Caco-2 (cell line): ENCODE results near the gene CDC42BPB. TPM values are rescaled to one million over a fixed set of nuclear protein-coding genes. Genes with fewer than 3 reads are reported as not detected.

Experiments used
- BruUV-seq: library from RNA; stranded (reverse); fragments of 400-500 nt; replicated peaks from 2 replicates; lab custom pipeline; 2021; lab: Mats Ljungman, UMichigan
- CTCF ChIA-PET: fragments of 300-600 bp; sonication (Branson Sonifier 250); formaldehyde crosslinking; loops from one replicate; lab custom pipeline; 2022; ENCODE audit warnings: antibody characterized with exemption; lab: Charles Lee
- POLR2A ChIA-PET: fragments of 300-600 bp; sonication (Branson Sonifier 250); formaldehyde crosslinking; loops from one replicate; lab custom pipeline; 2022; ENCODE audit warnings: antibody characterized with exemption; lab: Charles Lee
- DNase-seq, 2 experiments: peaks; one replicate each; pipeline versions ENCODE4 v3.0.0 to v3.0.0-alpha.2; 2020 to 2022
- H3K27me3 ChIP-seq: replicated peaks from 2 replicates; pipeline ENCODE4 v1.6.0; 2011; ENCODE audit warnings: low read length; ENCODE audit not compliant: control insufficient read depth, insufficient read depth
- H3K36me3 ChIP-seq: 2 replicates; pipeline ENCODE4 v1.5.1; 2011; ENCODE audit warnings: low read length; ENCODE audit not compliant: control insufficient read depth, insufficient read depth
- H3K4me1 ChIP-seq: fragments of 250-450 bp; sonication (Bioruptor Pico); 2 replicates; pipeline ENCODE4 v1.5.1; 2020; ENCODE audit warnings: mild to moderate bottlenecking
- H3K4me3 ChIP-seq: 2 replicates; pipeline ENCODE4 v1.5.1; 2011; ENCODE audit warnings: low read depth, mild to moderate bottlenecking, control low read depth, low read length
- H3K9me3 ChIP-seq: fragments of 250-450 bp; sonication (Bioruptor Pico); 2 replicates; pipeline ENCODE4 v1.5.1; 2020; ENCODE audit warnings: mild to moderate bottlenecking, moderate library complexity
- H3K27ac Mint-ChIP-seq: one replicate; pipeline ENCODE4 v1.8.0; 2022; ENCODE audit warnings: mixed read lengths; ENCODE audit not compliant: unreplicated experiment
- H3K27me3 Mint-ChIP-seq: one replicate; pipeline ENCODE4 v1.8.0; 2022; ENCODE audit warnings: mixed read lengths; ENCODE audit not compliant: insufficient read depth, unreplicated experiment
- H3K36me3 Mint-ChIP-seq: one replicate; pipeline ENCODE4 v1.8.0; 2022; ENCODE audit warnings: mild to moderate bottlenecking, mixed read lengths; ENCODE audit not compliant: insufficient read depth, unreplicated experiment
- H3K4me1 Mint-ChIP-seq: one replicate; pipeline ENCODE4 v1.8.0; 2022; ENCODE audit warnings: low read depth, mixed read lengths; ENCODE audit not compliant: unreplicated experiment
- H3K4me3 Mint-ChIP-seq: one replicate; pipeline ENCODE4 v1.8.0; 2022; ENCODE audit warnings: mild to moderate bottlenecking, moderate library complexity, mixed read lengths; ENCODE audit not compliant: unreplicated experiment
- H3K9me3 Mint-ChIP-seq: one replicate; pipeline ENCODE4 v1.8.0; 2022; ENCODE audit warnings: mixed read lengths; ENCODE audit not compliant: unreplicated experiment
- CTCF ChIP-seq, 2 experiments: fragments of 200-600 bp in 1 of 2; IDR thresholded peaks; 1 replicate in 1 of 2; 2 replicates in 1 of 2; pipeline versions ENCODE4 v1.5.1 to v1.8.0; 2011 to 2022; ENCODE audit warnings: antibody characterized with exemption in 1 of 2, control low read depth in 1 of 2, inconsistent platforms in 1 of 2, low read depth in 1 of 2, low read length in 1 of 2, mild to moderate bottlenecking in 1 of 2, moderate library complexity in 1 of 2; ENCODE audit not compliant: insufficient read depth in 1 of 2, severe bottlenecking in 1 of 2, unreplicated experiment in 1 of 2
- intact Hi-C: fragments of 100-400 bp; cut with micrococcal nuclease; formaldehyde crosslinking; loops from one replicate; pipeline ENCODE4 v1.10.0; 2022; ENCODE audit not compliant: unreplicated experiment
- total RNA-seq: library from RNA; stranded (reverse); gene quantifications from 2 replicates; pipeline ENCODE4 v1.2.3, GENCODE V29; 2022

Gene CDC42BPB
- total RNA-seq, 1 experiment from 2014 or later, result 55.1 TPM

GRCh38 chr14:103088921-103089320 is 31.6 kb upstream of the CDC42BPB start:
- BruUV-seq, result no TSS peak
- Histone ChIP-seq H3K9me3 (no peaks in the 10 kb centered on the region), H3K4me1 (peaks cover 2% of the 10 kb centered on the region), H3K27me3 (no peaks in the 10 kb centered on the region), H3K4me3 (no peak overlapping the region), H3K36me3 (no peaks in the 10 kb centered on the region)
- Mint-ChIP-seq H3K9me3 (no peaks in the 10 kb centered on the region), H3K27ac (no peak overlapping the region), H3K4me1 (no peaks in the 10 kb centered on the region), H3K36me3 (no peaks in the 10 kb centered on the region), H3K4me3 (no peak overlapping the region), H3K27me3 (no peaks in the 10 kb centered on the region)
- CTCF ChIA-PET, result no interaction called here
- no peak for TF ChIP-seq CTCF (IDR thresholded peaks at IDR 0.05; ENCODE audit: insufficient read depth in 1 of 2, low read depth in 1 of 2, low read length in 1 of 2, severe bottlenecking in 1 of 2, unreplicated experiment in 1 of 2)
- intact Hi-C loops, result no loop called here
- DNase-seq, result no peak
- POLR2A ChIA-PET, result no interaction called here

DNA sequence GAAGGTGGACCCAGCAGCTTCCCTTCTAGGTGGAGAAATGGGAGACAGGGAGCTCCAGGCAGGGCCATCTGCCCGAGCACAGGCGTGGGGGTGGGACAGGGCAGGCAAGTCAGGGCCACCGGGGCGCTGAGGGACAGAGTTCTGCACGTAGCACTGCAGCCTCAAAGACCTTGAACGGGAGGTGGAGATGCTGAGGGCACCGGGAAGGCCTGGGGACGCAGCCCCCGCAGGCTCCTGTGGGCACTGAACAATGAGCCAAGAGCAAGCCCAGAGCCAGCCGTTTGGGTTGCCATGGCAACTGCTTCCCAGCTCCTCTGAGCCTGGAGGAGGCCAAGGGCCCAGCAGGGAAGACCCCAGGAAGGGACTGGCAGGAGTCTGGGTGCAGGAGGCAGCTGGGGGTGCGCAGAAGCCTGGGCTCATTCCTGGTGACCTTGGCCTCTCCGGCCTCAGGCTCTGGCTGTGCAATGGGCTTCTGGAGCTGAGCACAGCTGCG is 30.0 kb upstream of the CDC42BPB start:
- no peaks in the 10 kb centered on the region for H3K27me3 ChIP-seq
- TF ChIP-seq CTCF (IDR thresholded peaks at IDR 0.05; ENCODE audit: insufficient read depth in 1 of 2, low read depth in 1 of 2, low read length in 1 of 2, severe bottlenecking in 1 of 2, unreplicated experiment in 1 of 2), result no peak
- H3K4me1 ChIP-seq, result no peaks in the 10 kb centered on the region; the same call in 1 of the 2 replicates
- Mint-ChIP-seq H3K27ac (no peak overlapping the region), H3K9me3 (no peaks in the 10 kb centered on the region), H3K4me1 (no peaks in the 10 kb centered on the region), H3K36me3 (no peaks in the 10 kb centered on the region), H3K27me3 (no peaks in the 10 kb centered on the region), H3K4me3 (no peak overlapping the region)
- POLR2A ChIA-PET, result no interaction called here
- no peak for DNase-seq
- CTCF ChIA-PET, result interaction anchor here (0.6 to 1.1 kb wide), 2 partner anchors 9 to 146 kb away, joined by 3 to 4 read pairs; no protein-coding TSS in a partner anchor
- no peak overlapping the region for H3K4me3 ChIP-seq
- H3K36me3 ChIP-seq, result no peaks in the 10 kb centered on the region
- no peaks in the 10 kb centered on the region for H3K9me3 ChIP-seq
- BruUV-seq, result no TSS peak
- intact Hi-C loops, result no loop called here

DNA sequence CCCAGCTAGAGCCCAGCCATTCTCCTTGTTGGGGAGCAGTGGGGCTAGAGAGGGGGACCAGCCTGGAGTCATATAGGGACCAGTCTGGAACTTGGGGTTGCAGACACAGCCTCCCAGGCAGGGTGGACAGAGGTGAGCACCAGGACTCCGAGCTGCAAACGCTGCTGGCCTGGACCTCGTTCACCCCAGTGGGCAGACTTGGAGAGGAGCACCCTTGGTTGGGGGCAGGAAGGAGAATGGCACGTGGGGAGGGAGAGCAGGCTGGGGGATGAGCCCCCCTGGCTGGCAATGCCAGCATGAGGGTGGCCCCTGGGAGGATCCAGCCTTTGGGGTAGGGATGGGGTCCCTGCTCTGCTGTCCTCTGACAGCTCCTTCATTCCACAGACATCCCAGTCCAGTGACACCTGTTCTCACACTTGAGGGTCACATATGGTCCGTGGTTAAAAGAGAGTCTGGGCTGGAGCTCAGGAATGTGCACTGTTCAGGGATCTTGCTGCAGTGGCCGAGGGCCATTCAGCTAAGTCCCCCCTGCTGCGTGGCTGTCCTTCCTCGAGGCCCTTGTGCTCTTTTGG is 29.5 kb upstream of the CDC42BPB start:
- intact Hi-C loops, result no loop called here
- Histone ChIP-seq H3K4me3 (no peak overlapping the region), H3K4me1 (no peaks in the 10 kb centered on the region; the same call in 1 of the 2 replicates), H3K36me3 (no peaks in the 10 kb centered on the region), H3K9me3 (no peaks in the 10 kb centered on the region), H3K27me3 (no peaks in the 10 kb centered on the region)
- no peak for DNase-seq
- ChIA-PET CTCF (interaction anchor here (0.6 to 1.1 kb wide), 3 partner anchors 10 to 152 kb away, joined by 3 to 4 read pairs (median 3); no protein-coding TSS in a partner anchor), POLR2A (no interaction called here)
- H3K4me1 Mint-ChIP-seq, result no peaks in the 10 kb centered on the region
- H3K27me3 Mint-ChIP-seq, result no peaks in the 10 kb centered on the region
- H3K36me3 Mint-ChIP-seq, result no peaks in the 10 kb centered on the region
- no peak for TF ChIP-seq CTCF (IDR thresholded peaks at IDR 0.05; ENCODE audit: insufficient read depth in 1 of 2, low read depth in 1 of 2, low read length in 1 of 2, severe bottlenecking in 1 of 2, unreplicated experiment in 1 of 2)
- no peak overlapping the region for H3K4me3 Mint-ChIP-seq
- no peaks in the 10 kb centered on the region for H3K9me3 Mint-ChIP-seq
- BruUV-seq, result no TSS peak
- H3K27ac Mint-ChIP-seq, result no peak overlapping the region
